Measurements from ENCODE around the gene GAS7.

- TF ChIP-seq CTCF (IDR thresholded peaks at IDR 0.05) = no peak
- no peak for TF ChIP-seq CREB1 (CRISPR knock-in tag; IDR thresholded peaks at IDR 0.05)
- TF ChIP-seq SP1 (CRISPR knock-in tag; conservative IDR thresholded peaks at IDR 0.05) = no peak
- no peak for TF ChIP-seq FOXP1 (CRISPR knock-in tag; IDR thresholded peaks at IDR 0.05; ENCODE audit: borderline replicate concordance)
- no peak for TF ChIP-seq E2F1 (CRISPR knock-in tag; IDR thresholded peaks at IDR 0.05)
Measured at GRCh38 chr17:10130677-10131076, 67.7 kb downstream of the GAS7 start.

Measured in WTC11 (cell line).